ENCODE results near the gene SF3A2. TPM values are rescaled to one million over a fixed set of nuclear protein-coding genes. Genes with fewer than 3 reads are reported as not detected.

SF3A2 gene
- total and polyA plus RNA-seq, 3 experiments from 2014 or later, result 36.2 to 138 (median 131) TPM

GRCh38 chr19:2273356-2274184 lies 36.9 kb downstream of the SF3A2 start:
- Histone ChIP-seq H3K27ac (ENCODE audit: low read depth, low read length) (peak overlapping the region; percentile 70), H3K36me3 (ENCODE audit: insufficient read depth, low read length) (peaks cover 13% of the 10 kb centered on the region), H3K4me3 (ENCODE audit: low read length) (peak overlapping the region; percentile 51), H3K9me3 (ENCODE audit: low read length) (no peaks in the 10 kb centered on the region), H3K4me1 (ENCODE audit: insufficient read depth, low read length) (peaks cover 39% of the 10 kb centered on the region), H3K27me3 (ENCODE audit: insufficient read depth, low read length, poor library complexity, severe bottlenecking) (no peaks in the 10 kb centered on the region)
- peaks cover 29 to 43% (median 32%) of the 10 kb centered on the region in 3 donors for H3K4me1 Mint-ChIP-seq
- H3K9me3 Mint-ChIP-seq, result peaks cover 0 to 3% (median 0%) of the 10 kb centered on the region in 5 donors
- peak; percentile 75 to 88 (median 79) for DNase-seq
- ChIA-PET CTCF (interaction anchor here (0.8 to 6.8 kb wide), 16 partner anchors 11 to 136 kb away, joined by 3 to 70 read pairs (median 12); partner anchors contain the start of genes PEAK3, PLEKHJ1 and SF3A2), POLR2A (interaction anchor here (0.5 to 7.8 kb wide), 9 partner anchors 9 to 204 kb away, joined by 3 to 73 read pairs (median 4); partner anchors contain the start of genes PEAK3 and SF3A2)
- H3K27ac Mint-ChIP-seq, result peak overlapping the region; percentile 70 to 96 (median 86)
- H3K36me3 Mint-ChIP-seq, result peaks cover 0 to 52% (median 9%) of the 10 kb centered on the region in 3 donors
- peaks cover 0 to 7% of the 10 kb centered on the region in 2 donors for H3K27me3 Mint-ChIP-seq
- H3K4me3 Mint-ChIP-seq, result peak overlapping the region; percentile 61 to 99 (median 77)

- Mint-ChIP-seq H3K4me1 (peaks cover 27 to 41% (median 31%) of the 10 kb centered on the region in 3 donors), H3K4me3 (peak overlapping the region; percentile 11 to 99 (median 63)), H3K9me3 (peaks cover 0 to 3% (median 0%) of the 10 kb centered on the region in 5 donors), H3K27me3 (peaks cover 0 to 6% of the 10 kb centered on the region in 2 donors), H3K36me3 (peaks cover 0 to 52% (median 9%) of the 10 kb centered on the region in 3 donors), H3K27ac (peak overlapping the region; percentile 70 to 96 (median 84))
- no peak overlapping the region for H3K4me3 ChIP-seq (ENCODE audit: low read length)
- ChIA-PET CTCF (interaction anchor here (0.8 to 6.8 kb wide), 18 partner anchors 10 to 135 kb away, joined by 3 to 70 read pairs (median 5); partner anchors contain the start of genes PEAK3, PLEKHJ1 and SF3A2), POLR2A (interaction anchor here (0.6 to 7.8 kb wide), 9 partner anchors 9 to 203 kb away, joined by 3 to 67 read pairs (median 3); partner anchors contain the start of genes LSM7, PEAK3, SF3A2 and SPPL2B)
- H3K36me3 ChIP-seq (ENCODE audit: insufficient read depth, low read length), result peaks cover 13% of the 10 kb centered on the region
- no peak overlapping the region for H3K27ac ChIP-seq (ENCODE audit: low read depth, low read length)
- no peaks in the 10 kb centered on the region for H3K27me3 ChIP-seq (ENCODE audit: insufficient read depth, low read length, poor library complexity, severe bottlenecking)
- DNase-seq, result no peak
- no peaks in the 10 kb centered on the region for H3K9me3 ChIP-seq (ENCODE audit: low read length)
- peaks cover 36% of the 10 kb centered on the region for H3K4me1 ChIP-seq (ENCODE audit: insufficient read depth, low read length)
Observed at GRCh38 chr19:2274185-2274711, 37.6 kb downstream of the SF3A2 start.

GRCh38 chr19:2274931-2275535 lies 38.4 kb downstream of the SF3A2 start:
- H3K36me3 ChIP-seq (ENCODE audit: insufficient read depth, low read length), result peaks cover 13% of the 10 kb centered on the region
- H3K27ac ChIP-seq (ENCODE audit: low read depth, low read length), result no peak overlapping the region
- H3K4me1 ChIP-seq (ENCODE audit: insufficient read depth, low read length), result peaks cover 36% of the 10 kb centered on the region
- H3K27ac Mint-ChIP-seq, result peak overlapping the region in 7 of 8 donors; percentile 35 to 96 (median 76)
- no peaks in the 10 kb centered on the region for H3K27me3 ChIP-seq (ENCODE audit: insufficient read depth, low read length, poor library complexity, severe bottlenecking)
- H3K9me3 ChIP-seq (ENCODE audit: low read length), result no peaks in the 10 kb centered on the region
- ChIA-PET CTCF (interaction anchor here (1.1 to 6.8 kb wide), 16 partner anchors 9 to 134 kb away, joined by 3 to 70 read pairs (median 8); partner anchors contain the start of genes PEAK3, PLEKHJ1 and SF3A2), POLR2A (interaction anchor here (0.6 to 7.8 kb wide), 10 partner anchors 8 to 203 kb away, joined by 3 to 67 read pairs (median 4); partner anchors contain the start of genes LSM7, PEAK3, SF3A2 and SPPL2B)
- no peak overlapping the region for H3K4me3 ChIP-seq (ENCODE audit: low read length)
- peaks cover 0 to 4% of the 10 kb centered on the region in 2 donors for H3K27me3 Mint-ChIP-seq
- peaks cover 27 to 41% (median 31%) of the 10 kb centered on the region in 3 donors for H3K4me1 Mint-ChIP-seq
- H3K4me3 Mint-ChIP-seq, result peak overlapping the region in 4 of 7 donors; percentile 31 to 64 (median 38)
- no peaks in the 10 kb centered on the region for H3K9me3 Mint-ChIP-seq
- DNase-seq, result peak in 3 of 5 donors; percentile 51 to 74 (median 53)
- H3K36me3 Mint-ChIP-seq, result peaks cover 0 to 46% (median 9%) of the 10 kb centered on the region in 3 donors

GRCh38 chr19:2275588-2276428 lies 39.2 kb downstream of the SF3A2 start:
- Histone ChIP-seq H3K36me3 (ENCODE audit: insufficient read depth, low read length) (peaks cover 13% of the 10 kb centered on the region), H3K27ac (ENCODE audit: low read depth, low read length) (no peak overlapping the region), H3K9me3 (ENCODE audit: low read length) (no peaks in the 10 kb centered on the region), H3K4me3 (ENCODE audit: low read length) (no peak overlapping the region), H3K27me3 (ENCODE audit: insufficient read depth, low read length, poor library complexity, severe bottlenecking) (no peaks in the 10 kb centered on the region), H3K4me1 (ENCODE audit: insufficient read depth, low read length) (peaks cover 36% of the 10 kb centered on the region)
- peaks cover 0 to 45% (median 9%) of the 10 kb centered on the region in 3 donors for H3K36me3 Mint-ChIP-seq
- ChIA-PET CTCF (interaction anchor here (1.1 to 6.8 kb wide), 13 partner anchors 9 to 133 kb away, joined by 3 to 70 read pairs (median 12); partner anchors contain the start of genes PEAK3, PLEKHJ1 and SF3A2), POLR2A (interaction anchor here (0.9 to 7.8 kb wide), 5 partner anchors 7 to 118 kb away, joined by 4 to 67 read pairs (median 7); partner anchors contain the start of genes PEAK3 and SF3A2)
- H3K27me3 Mint-ChIP-seq, result peaks cover 0 to 4% of the 10 kb centered on the region in 2 donors
- H3K9me3 Mint-ChIP-seq, result no peaks in the 10 kb centered on the region
- H3K4me1 Mint-ChIP-seq, result peaks cover 27 to 43% (median 31%) of the 10 kb centered on the region in 3 donors
- H3K4me3 Mint-ChIP-seq, result no peak overlapping the region
- DNase-seq, result no peak
- H3K27ac Mint-ChIP-seq, result no peak overlapping the region

- H3K27ac Mint-ChIP-seq, result peak overlapping the region in 2 of 8 donors; percentile 11 to 83
- no peaks in the 10 kb centered on the region for H3K9me3 Mint-ChIP-seq
- H3K27me3 Mint-ChIP-seq, result peaks cover 0 to 3% of the 10 kb centered on the region in 2 donors
- no peak overlapping the region for H3K4me3 Mint-ChIP-seq
- ChIA-PET CTCF (interaction anchor here (1.2 to 6.8 kb wide), 4 partner anchors 13 to 335 kb away, joined by 3 to 70 read pairs (median 8); partner anchors contain the start of genes PLEKHJ1 and SF3A2), POLR2A (interaction anchor here (1.0 to 2.2 kb wide), 2 partner anchors 13 to 117 kb away, joined by 4 to 11 read pairs; no protein-coding TSS in a partner anchor)
- Histone ChIP-seq H3K4me3 (ENCODE audit: low read length) (no peak overlapping the region), H3K36me3 (ENCODE audit: insufficient read depth, low read length) (peaks cover 10% of the 10 kb centered on the region), H3K4me1 (ENCODE audit: insufficient read depth, low read length) (peaks cover 33% of the 10 kb centered on the region), H3K9me3 (ENCODE audit: low read length) (no peaks in the 10 kb centered on the region), H3K27me3 (ENCODE audit: insufficient read depth, low read length, poor library complexity, severe bottlenecking) (no peaks in the 10 kb centered on the region), H3K27ac (ENCODE audit: low read depth, low read length) (no peak overlapping the region)
- H3K36me3 Mint-ChIP-seq, result peaks cover 0 to 40% (median 8%) of the 10 kb centered on the region in 3 donors
- peaks cover 25 to 42% (median 29%) of the 10 kb centered on the region in 3 donors for H3K4me1 Mint-ChIP-seq
- no peak for DNase-seq
Observed at GRCh38 chr19:2276429-2276986, 39.9 kb downstream of the SF3A2 start.

GRCh38 chr19:2277138-2277537 lies 40.5 kb downstream of the SF3A2 start:
- Mint-ChIP-seq H3K4me1 (peaks cover 24 to 42% (median 28%) of the 10 kb centered on the region in 3 donors), H3K27me3 (no peaks in the 10 kb centered on the region), H3K36me3 (peaks cover 0 to 34% (median 4%) of the 10 kb centered on the region in 3 donors), H3K27ac (peak overlapping the region in 3 of 8 donors; percentile 43 to 83 (median 63)), H3K4me3 (peak overlapping the region in 3 of 7 donors; percentile 41 to 80 (median 75)), H3K9me3 (no peaks in the 10 kb centered on the region)
- DNase-seq, result no peak
- Histone ChIP-seq H3K4me1 (ENCODE audit: insufficient read depth, low read length) (peaks cover 33% of the 10 kb centered on the region), H3K36me3 (ENCODE audit: insufficient read depth, low read length) (peaks cover 6% of the 10 kb centered on the region), H3K27ac (ENCODE audit: low read depth, low read length) (no peak overlapping the region), H3K9me3 (ENCODE audit: low read length) (no peaks in the 10 kb centered on the region), H3K4me3 (ENCODE audit: low read length) (no peak overlapping the region), H3K27me3 (ENCODE audit: insufficient read depth, low read length, poor library complexity, severe bottlenecking) (no peaks in the 10 kb centered on the region)
- POLR2A ChIA-PET, result interaction anchor here (2.2 kb wide), 1 partner anchor 12 kb away, joined by 11 read pairs; no protein-coding TSS in a partner anchor
- CTCF ChIA-PET, result interaction anchor here (0.8 to 1.6 kb wide), 4 partner anchors 9 to 334 kb away, joined by 3 to 4 read pairs (median 3); no protein-coding TSS in a partner anchor

All from CD8-positive, alpha-beta memory T cell (primary cell).